ENCODE data around the gene FEN1. TPM values are rescaled to one million over a fixed set of nuclear protein-coding genes. Genes with fewer than 3 reads are reported as not detected.

FEN1 gene
- total and polyA plus RNA-seq, 2 of the 13 experiments (the other 11 are each of a cell fraction or from before 2014, with no cell fraction given), result 12.4 to 102 TPM

DNA sequence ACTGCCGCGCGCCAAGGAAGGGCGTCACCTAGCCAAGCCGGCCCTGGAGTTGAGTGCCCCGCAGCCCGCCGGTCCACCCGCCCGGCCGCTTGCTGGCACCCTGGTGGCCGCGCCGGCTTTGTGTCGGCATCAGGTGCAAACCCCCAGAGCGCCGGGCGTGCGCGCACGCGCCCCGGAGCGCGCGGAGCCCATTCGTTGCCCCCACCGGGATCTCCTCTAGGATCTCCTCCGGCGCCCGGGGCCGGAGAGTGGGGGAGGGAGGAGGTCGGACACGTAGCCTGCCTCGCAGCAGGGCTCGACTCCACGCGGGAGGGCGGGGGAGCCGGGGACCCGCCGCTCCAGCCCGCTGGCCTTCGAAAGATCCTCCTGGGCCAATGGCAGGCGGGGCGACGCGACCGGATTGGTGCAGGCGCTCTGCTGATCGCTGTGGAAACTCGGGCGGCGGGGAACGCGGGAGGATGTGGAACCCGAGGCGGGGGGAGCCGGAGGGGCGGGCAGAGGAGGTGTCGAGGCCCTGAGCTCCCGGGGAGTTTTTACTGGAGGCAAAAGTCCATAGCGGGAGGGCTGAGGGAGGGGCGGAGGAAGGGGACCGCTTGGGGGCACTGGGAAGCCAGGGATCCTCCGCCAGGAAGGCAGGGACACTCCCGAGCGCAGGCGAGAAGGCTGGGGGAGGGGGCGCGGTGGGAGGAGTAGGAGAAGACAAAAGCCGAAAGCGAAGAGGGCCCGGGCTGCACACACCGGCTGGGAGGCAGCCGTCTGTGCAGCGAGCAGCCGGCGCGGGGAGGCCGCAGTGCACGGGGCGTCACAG lies 35.1 kb downstream of the FEN1 start, which contains the start of gene FADS2 (continued):
- TF ChIP-seq ZNF850 (CRISPR knock-in tag; conservative IDR thresholded peaks at IDR 0.05), result no peak
- no peak for TF ChIP-seq ZNF121 (CRISPR knock-in tag; IDR thresholded peaks at IDR 0.05)
- TF ChIP-seq GTF3A (CRISPR knock-in tag; conservative IDR thresholded peaks at IDR 0.05), result no peak
- TF ChIP-seq, protein P1, sequence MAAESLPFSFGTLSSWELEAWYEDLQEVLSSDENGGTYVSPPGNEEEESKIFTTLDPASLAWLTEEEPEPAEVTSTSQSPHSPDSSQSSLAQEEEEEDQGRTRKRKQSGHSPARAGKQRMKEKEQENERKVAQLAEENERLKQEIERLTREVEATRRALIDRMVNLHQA (CRISPR knock-in tag; IDR thresholded peaks at IDR 0.05), result no peak
- no peak; the same call in 1 of the 2 replicates for TF ChIP-seq ZNF296 (CRISPR knock-in tag; conservative IDR thresholded peaks at IDR 0.05)
- TF ChIP-seq PAX8 (CRISPR knock-in tag; IDR thresholded peaks at IDR 0.05; ENCODE audit: borderline replicate concordance), result no peak
- TF ChIP-seq CCDC6 (CRISPR knock-in tag; IDR thresholded peaks at IDR 0.05), result no peak
- TF ChIP-seq, protein P2, sequence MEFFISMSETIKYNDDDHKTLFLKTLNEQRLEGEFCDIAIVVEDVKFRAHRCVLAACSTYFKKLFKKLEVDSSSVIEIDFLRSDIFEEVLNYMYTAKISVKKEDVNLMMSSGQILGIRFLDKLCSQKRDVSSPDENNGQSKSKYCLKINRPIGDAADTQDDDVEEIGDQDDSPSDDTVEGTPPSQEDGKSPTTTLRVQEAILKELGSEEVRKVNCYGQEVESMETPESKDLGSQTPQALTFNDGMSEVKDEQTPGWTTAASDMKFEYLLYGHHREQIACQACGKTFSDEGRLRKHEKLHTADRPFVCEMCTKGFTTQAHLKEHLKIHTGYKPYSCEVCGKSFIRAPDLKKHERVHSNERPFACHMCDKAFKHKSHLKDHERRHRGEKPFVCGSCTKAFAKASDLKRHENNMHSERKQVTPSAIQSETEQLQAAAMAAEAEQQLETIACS (CRISPR knock-in tag; IDR thresholded peaks at IDR 0.05), result no peak
- TF ChIP-seq ZNF235 (CRISPR knock-in tag; IDR thresholded peaks at IDR 0.05; ENCODE audit: borderline replicate concordance), result peak; percentile 36; the same call in 1 of the 2 replicates
- no peak for TF ChIP-seq ZNF451 (CRISPR knock-in tag; IDR thresholded peaks at IDR 0.05)
- no peak for TF ChIP-seq SALL1 (CRISPR knock-in tag; IDR thresholded peaks at IDR 0.05)
- no peak for TF ChIP-seq SMYD3 (CRISPR knock-in tag; IDR thresholded peaks at IDR 0.05)
- no peak for TF ChIP-seq ZNF441 (CRISPR knock-in tag; IDR thresholded peaks at IDR 0.05; ENCODE audit: borderline replicate concordance)
- TF ChIP-seq, protein P3, sequence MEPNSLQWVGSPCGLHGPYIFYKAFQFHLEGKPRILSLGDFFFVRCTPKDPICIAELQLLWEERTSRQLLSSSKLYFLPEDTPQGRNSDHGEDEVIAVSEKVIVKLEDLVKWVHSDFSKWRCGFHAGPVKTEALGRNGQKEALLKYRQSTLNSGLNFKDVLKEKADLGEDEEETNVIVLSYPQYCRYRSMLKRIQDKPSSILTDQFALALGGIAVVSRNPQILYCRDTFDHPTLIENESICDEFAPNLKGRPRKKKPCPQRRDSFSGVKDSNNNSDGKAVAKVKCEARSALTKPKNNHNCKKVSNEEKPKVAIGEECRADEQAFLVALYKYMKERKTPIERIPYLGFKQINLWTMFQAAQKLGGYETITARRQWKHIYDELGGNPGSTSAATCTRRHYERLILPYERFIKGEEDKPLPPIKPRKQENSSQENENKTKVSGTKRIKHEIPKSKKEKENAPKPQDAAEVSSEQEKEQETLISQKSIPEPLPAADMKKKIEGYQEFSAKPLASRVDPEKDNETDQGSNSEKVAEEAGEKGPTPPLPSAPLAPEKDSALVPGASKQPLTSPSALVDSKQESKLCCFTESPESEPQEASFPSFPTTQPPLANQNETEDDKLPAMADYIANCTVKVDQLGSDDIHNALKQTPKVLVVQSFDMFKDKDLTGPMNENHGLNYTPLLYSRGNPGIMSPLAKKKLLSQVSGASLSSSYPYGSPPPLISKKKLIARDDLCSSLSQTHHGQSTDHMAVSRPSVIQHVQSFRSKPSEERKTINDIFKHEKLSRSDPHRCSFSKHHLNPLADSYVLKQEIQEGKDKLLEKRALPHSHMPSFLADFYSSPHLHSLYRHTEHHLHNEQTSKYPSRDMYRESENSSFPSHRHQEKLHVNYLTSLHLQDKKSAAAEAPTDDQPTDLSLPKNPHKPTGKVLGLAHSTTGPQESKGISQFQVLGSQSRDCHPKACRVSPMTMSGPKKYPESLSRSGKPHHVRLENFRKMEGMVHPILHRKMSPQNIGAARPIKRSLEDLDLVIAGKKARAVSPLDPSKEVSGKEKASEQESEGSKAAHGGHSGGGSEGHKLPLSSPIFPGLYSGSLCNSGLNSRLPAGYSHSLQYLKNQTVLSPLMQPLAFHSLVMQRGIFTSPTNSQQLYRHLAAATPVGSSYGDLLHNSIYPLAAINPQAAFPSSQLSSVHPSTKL (CRISPR knock-in tag; IDR thresholded peaks at IDR 0.05), result no peak
- TF ChIP-seq SRF (IDR thresholded peaks at IDR 0.05; ENCODE audit: low read depth, low read length), result no peak
- 0 out of 2 replicates have a peak, but pooled peaks have one; percentile 11 for TF ChIP-seq ZNF607 (CRISPR knock-in tag; IDR thresholded peaks at IDR 0.05; ENCODE audit: borderline replicate concordance)
- TF ChIP-seq ZNF776 (CRISPR knock-in tag; IDR thresholded peaks at IDR 0.05), result peak; percentile 14
- peak; percentile 20; the same call in 1 of the 2 replicates for TF ChIP-seq ZFX (CRISPR knock-in tag; IDR thresholded peaks at IDR 0.05; ENCODE audit: low read depth)
- no peak for TF ChIP-seq RNF2 (conservative IDR thresholded peaks at IDR 0.05; ENCODE audit: low read depth)
- no peak for TF ChIP-seq SMARCC2 (IDR thresholded peaks at IDR 0.05)
- TF ChIP-seq ZNF484 (CRISPR knock-in tag; IDR thresholded peaks at IDR 0.05; ENCODE audit: borderline replicate concordance, low read depth), result no peak
- TF ChIP-seq, protein P4, sequence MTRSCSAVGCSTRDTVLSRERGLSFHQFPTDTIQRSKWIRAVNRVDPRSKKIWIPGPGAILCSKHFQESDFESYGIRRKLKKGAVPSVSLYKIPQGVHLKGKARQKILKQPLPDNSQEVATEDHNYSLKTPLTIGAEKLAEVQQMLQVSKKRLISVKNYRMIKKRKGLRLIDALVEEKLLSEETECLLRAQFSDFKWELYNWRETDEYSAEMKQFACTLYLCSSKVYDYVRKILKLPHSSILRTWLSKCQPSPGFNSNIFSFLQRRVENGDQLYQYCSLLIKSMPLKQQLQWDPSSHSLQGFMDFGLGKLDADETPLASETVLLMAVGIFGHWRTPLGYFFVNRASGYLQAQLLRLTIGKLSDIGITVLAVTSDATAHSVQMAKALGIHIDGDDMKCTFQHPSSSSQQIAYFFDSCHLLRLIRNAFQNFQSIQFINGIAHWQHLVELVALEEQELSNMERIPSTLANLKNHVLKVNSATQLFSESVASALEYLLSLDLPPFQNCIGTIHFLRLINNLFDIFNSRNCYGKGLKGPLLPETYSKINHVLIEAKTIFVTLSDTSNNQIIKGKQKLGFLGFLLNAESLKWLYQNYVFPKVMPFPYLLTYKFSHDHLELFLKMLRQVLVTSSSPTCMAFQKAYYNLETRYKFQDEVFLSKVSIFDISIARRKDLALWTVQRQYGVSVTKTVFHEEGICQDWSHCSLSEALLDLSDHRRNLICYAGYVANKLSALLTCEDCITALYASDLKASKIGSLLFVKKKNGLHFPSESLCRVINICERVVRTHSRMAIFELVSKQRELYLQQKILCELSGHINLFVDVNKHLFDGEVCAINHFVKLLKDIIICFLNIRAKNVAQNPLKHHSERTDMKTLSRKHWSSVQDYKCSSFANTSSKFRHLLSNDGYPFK (CRISPR knock-in tag; IDR thresholded peaks at IDR 0.05; ENCODE audit: borderline replicate concordance), result no peak
